DMS 273 (cell line): ENCODE data around the gene OR10H2.
A peak's percentile ranks its signal among the peaks of the same experiment; 100 is the strongest.
"Not testable (repeated sequence)": the region's sequence is repeated elsewhere in the genome, so short reads cannot be mapped to it uniquely, and the experiment has no call there.

Experiments
- DNase-seq: peaks from one replicate; lab custom pipeline; 2025; ENCODE audit not compliant: unreplicated experiment; lab: John Stamatoyannopoulos, UW

OR10H2 gene

GRCh38 chr19:15727724-15728123 is at the start of gene OR10H2:
OR10H2 (plus strand) TSS chr19:15728024; CDS start chr19:15728044, 20 bp downstream.
- DNase-seq, result no peak

- DNase-seq, result no peak
Observed at GRCh38 chr19:15679089-15679488, 48.7 kb upstream of the OR10H2 start.

- not testable (repeated sequence) for DNase-seq
Observed at GRCh38 chr19:15679865-15680264, 48.0 kb upstream of the OR10H2 start.

- DNase-seq, result no peak
Observed at GRCh38 chr19:15680478-15681322, 47.1 kb upstream of the OR10H2 start.

- no peak for DNase-seq
Observed at GRCh38 chr19:15683411-15683810, 44.4 kb upstream of the OR10H2 start.

GRCh38 chr19:15684828-15685227 is 43.0 kb upstream of the OR10H2 start:
- DNase-seq, result no peak

GRCh38 chr19:15696654-15697194 is 31.1 kb upstream of the OR10H2 start:
- no peak for DNase-seq

GRCh38 chr19:15701757-15702533 is 25.9 kb upstream of the OR10H2 start:
- peak; percentile 65 for DNase-seq

GRCh38 chr19:15702534-15702930 is 25.3 kb upstream of the OR10H2 start:
- peak; percentile 95 for DNase-seq

GRCh38 chr19:15714638-15715037 is 13.2 kb upstream of the OR10H2 start:
- no peak for DNase-seq

- DNase-seq, result no peak
Observed at GRCh38 chr19:15715642-15716041, 12.2 kb upstream of the OR10H2 start.

- DNase-seq, result no peak
Observed at GRCh38 chr19:15717809-15718208, 10.0 kb upstream of the OR10H2 start.

GRCh38 chr19:15721268-15721667 is 6.6 kb upstream of the OR10H2 start:
- no peak for DNase-seq

- DNase-seq, result no peak
Observed at GRCh38 chr19:15722956-15723355, 4.9 kb upstream of the OR10H2 start.

- DNase-seq, result no peak
Observed at GRCh38 chr19:15730538-15730937, 2.7 kb downstream of the OR10H2 start.

- no peak for DNase-seq
Observed at GRCh38 chr19:15732388-15732787, 4.6 kb downstream of the OR10H2 start.

- DNase-seq, result no peak
Observed at GRCh38 chr19:15733895-15734294, 6.1 kb downstream of the OR10H2 start.

- no peak for DNase-seq
Observed at GRCh38 chr19:15737722-15738121, 9.9 kb downstream of the OR10H2 start, which contains the start of gene OR10H3. OR10H3 (plus strand) TSS chr19:15737985; CDS start chr19:15741393, 3,408 bp downstream.

- DNase-seq, result no peak
Observed at GRCh38 chr19:15740785-15741184, 13.0 kb downstream of the OR10H2 start.

GRCh38 chr19:15748239-15748638 is 20.4 kb downstream of the OR10H2 start:
- DNase-seq, result no peak

GRCh38 chr19:15758379-15758778 is 30.6 kb downstream of the OR10H2 start:
- no peak for DNase-seq
